Small intestine (tissue), 7 donors: Measurements from ENCODE around the gene SYCE3. TPM values are rescaled to one million over a fixed set of nuclear protein-coding genes. Genes with fewer than 3 reads are reported as not detected.
A peak's percentile ranks its signal among the peaks of the same experiment; 100 is the strongest.

Source experiments
- DNase-seq, 2 donors: peaks; one replicate each; pipeline versions ENCODE4 v3.0.0 to v3.0.0-alpha.2; 2013
- FAIRE-seq: peaks from 2 replicates; lab custom pipeline; 2012; peaks lifted over from hg19 to GRCh38; lab: Jason Lieb, UNC
- H3K27ac ChIP-seq, 3 donors: one replicate each; pipeline ENCODE4 v1.5.1; 2013; ENCODE audit warnings: low read length in 2 of 3, mild to moderate bottlenecking in 2 of 3, control low read depth in 1 of 3, inconsistent platforms in 1 of 3, low read depth in 1 of 3, moderate library complexity in 1 of 3
- H3K27me3 ChIP-seq, 3 donors: one replicate each; pipeline ENCODE4 v1.6.1; 2013; ENCODE audit warnings: low read length in 3 of 3, inconsistent platforms in 1 of 3; ENCODE audit not compliant: control insufficient read depth in 3 of 3, insufficient read depth in 3 of 3
- H3K36me3 ChIP-seq, 3 donors: one replicate each; pipeline ENCODE4 v1.6.1; 2013; ENCODE audit warnings: low read length in 3 of 3, inconsistent platforms in 1 of 3, low read depth in 1 of 3, mild to moderate bottlenecking in 1 of 3, moderate library complexity in 1 of 3; ENCODE audit not compliant: control insufficient read depth in 3 of 3, insufficient read depth in 2 of 3
- H3K4me1 ChIP-seq, 3 donors: one replicate each; pipeline ENCODE4 v1.6.1; 2013; ENCODE audit warnings: low read length in 2 of 3, inconsistent platforms in 1 of 3, low read depth in 1 of 3, mild to moderate bottlenecking in 1 of 3, moderate library complexity in 1 of 3; ENCODE audit not compliant: control insufficient read depth in 3 of 3, insufficient read depth in 2 of 3
- H3K4me3 ChIP-seq, 3 donors: one replicate each; pipeline ENCODE4 v1.5.1; 2013; ENCODE audit warnings: low read length in 3 of 3, control low read depth in 1 of 3, inconsistent platforms in 1 of 3, low read depth in 1 of 3, mild to moderate bottlenecking in 1 of 3, moderate library complexity in 1 of 3
- H3K9me3 ChIP-seq, 2 donors: one replicate each; pipeline ENCODE4 v1.6.1; 2013; ENCODE audit warnings: low read depth in 1 of 2, low read length in 1 of 2; ENCODE audit not compliant: control insufficient read depth in 2 of 2, insufficient read depth in 1 of 2
- WGBS, 3 donors: extraction: QIAGEN DNeasy Blood & Tissue Kit; methylation state at CpG; one replicate each; pipeline ENCODE4 v1.1.7; 2013; 5-methylcytosine and 5-hydroxymethylcytosine counted together
- polyA plus RNA-seq, 4 donors: library from polyadenylated mRNA; stranded (reverse) in 3 of 4; unstranded in 1 of 4; fragments of 200-250 nt in 3 of 4; fragments of 120-200 nt in 1 of 4; gene quantifications; one replicate each; pipeline versions ENCODE4 v1.2.1 to v1.2.3, GENCODE V29; 2013
- donor health status: healthy with polysubstance abuse.
- donor health status: control.
- donor health status: control.
- donor health status: Bipolar disorder and iron deficiency.
- donor health status: healthy.

Gene SYCE3
- polyA plus RNA-seq, 4 donors = 0.33 TPM; not detected in 3

DNA sequence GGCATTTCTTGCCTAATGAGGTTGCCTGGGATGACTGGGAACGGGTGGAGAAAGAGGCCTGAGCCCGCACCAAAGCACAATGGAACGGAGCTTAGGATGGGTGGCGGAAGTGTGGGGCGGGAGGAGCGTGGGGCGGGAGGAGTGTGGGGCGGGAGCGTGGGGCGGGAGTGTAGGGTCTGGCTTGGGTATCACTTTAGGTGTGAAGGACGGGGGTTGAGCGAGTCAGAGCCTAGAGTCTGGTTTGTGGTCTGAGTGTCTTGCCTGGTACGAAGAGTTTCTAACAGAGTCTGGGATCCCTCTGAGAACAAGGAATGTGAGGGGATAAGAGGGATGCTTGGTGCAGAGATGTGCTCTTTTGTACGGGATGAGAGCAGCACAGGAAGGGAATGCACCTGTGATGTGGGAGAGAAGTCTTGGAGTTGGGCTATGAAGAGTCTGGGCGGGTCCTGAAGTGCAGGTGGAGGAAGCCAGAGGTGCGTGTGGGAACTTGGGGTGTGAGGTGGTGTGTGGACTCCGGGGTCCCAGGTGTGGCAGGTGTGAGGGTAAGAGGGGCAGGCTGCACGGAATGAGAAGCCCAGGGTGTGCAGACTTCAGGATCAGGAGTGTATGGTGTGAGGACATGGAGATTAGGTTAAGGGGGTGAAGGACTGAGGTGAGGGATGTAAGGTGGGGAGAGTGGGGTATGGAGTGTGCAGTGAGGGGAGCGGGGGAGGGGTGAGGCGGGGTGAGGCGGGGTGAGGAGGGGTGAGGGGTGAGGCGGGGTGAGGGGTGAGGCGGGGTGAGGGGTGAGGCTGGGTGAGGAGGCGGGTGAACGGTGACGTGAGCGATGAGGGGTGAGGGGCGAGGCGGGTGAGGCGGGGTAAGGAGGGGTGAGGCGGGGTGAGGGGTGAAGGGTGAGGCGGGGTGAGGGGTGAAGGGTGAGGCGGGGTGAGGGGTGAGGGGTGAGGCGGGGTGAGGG lies 1.0 kb downstream of the SYCE3 start:
- H3K27me3 ChIP-seq = peaks cover 0 to 10% (median 0%) of the 10 kb centered on the region in 3 donors
- DNase-seq = no peak
- WGBS, 3 donors = 51 to 66% (median 62%) methylated on average over 22 to 30 of the region's 34 CpGs
- FAIRE-seq = no peak
- H3K36me3 ChIP-seq = no peaks in the 10 kb centered on the region
- H3K4me1 ChIP-seq = peaks cover 0 to 8% (median 6%) of the 10 kb centered on the region in 3 donors
- no peaks in the 10 kb centered on the region for H3K9me3 ChIP-seq
- no peak overlapping the region for H3K27ac ChIP-seq
- H3K4me3 ChIP-seq = no peak overlapping the region

DNA sequence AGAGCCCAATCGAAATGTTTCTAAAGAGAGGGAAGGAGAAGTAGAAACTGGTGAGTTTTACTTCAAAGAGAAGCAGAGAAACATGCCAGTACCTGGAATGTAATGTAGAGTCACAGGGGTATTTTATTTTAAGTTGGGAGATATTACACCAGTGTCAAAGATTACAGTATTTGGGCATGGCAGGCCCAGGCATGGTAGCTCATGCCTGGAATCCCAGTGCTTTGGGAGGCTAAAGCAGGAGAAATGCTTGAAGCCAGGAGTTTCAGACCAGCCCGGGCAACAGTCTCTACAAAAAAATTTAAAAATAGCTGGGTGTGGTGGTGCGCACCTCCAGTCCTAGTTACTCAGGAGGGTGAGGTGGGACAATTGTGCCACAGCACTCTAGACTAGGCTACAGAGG lies 2.7 kb downstream of the SYCE3 start:
- H3K9me3 ChIP-seq = no peaks in the 10 kb centered on the region
- H3K27me3 ChIP-seq = peaks cover 0 to 13% (median 0%) of the 10 kb centered on the region in 3 donors
- peaks cover 0 to 8% (median 6%) of the 10 kb centered on the region in 3 donors for H3K4me1 ChIP-seq
- FAIRE-seq (no peak), DNase-seq (no peak)
- WGBS, 3 donors = 82 to 96% (median 92%) methylated on average over 3 of the region's 3 CpGs
- no peaks in the 10 kb centered on the region for H3K36me3 ChIP-seq
- H3K27ac ChIP-seq = no peak overlapping the region
- H3K4me3 ChIP-seq = no peak overlapping the region

DNA sequence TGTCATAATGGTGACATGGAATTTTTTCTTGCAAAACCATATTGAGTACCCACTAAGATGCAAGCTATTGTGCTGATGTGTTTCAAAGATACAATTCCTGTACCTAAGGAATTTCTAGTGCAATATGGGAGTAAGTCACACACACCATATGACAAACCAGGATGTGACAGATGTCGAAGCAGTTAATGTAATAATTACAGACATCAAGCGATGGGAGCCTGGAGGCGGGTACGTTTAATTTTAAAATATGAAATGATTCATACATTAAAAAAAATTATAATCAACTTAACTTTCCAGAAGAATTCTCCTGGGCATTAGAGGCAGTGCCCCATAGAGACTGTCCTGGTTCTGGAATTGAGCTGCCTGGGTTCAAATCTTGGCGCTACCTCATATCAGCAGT lies 6.0 kb downstream of the SYCE3 start:
- FAIRE-seq (no peak), DNase-seq (no peak)
- H3K4me3 ChIP-seq = no peak overlapping the region
- H3K9me3 ChIP-seq = no peaks in the 10 kb centered on the region
- 84 to 93% (median 93%) methylated on average over 5 of the region's 5 CpGs for WGBS, 3 donors
- peaks cover 0 to 13% (median 0%) of the 10 kb centered on the region in 3 donors for H3K27me3 ChIP-seq
- no peak overlapping the region for H3K27ac ChIP-seq
- no peaks in the 10 kb centered on the region for H3K36me3 ChIP-seq
- H3K4me1 ChIP-seq = no peaks in the 10 kb centered on the region

DNA sequence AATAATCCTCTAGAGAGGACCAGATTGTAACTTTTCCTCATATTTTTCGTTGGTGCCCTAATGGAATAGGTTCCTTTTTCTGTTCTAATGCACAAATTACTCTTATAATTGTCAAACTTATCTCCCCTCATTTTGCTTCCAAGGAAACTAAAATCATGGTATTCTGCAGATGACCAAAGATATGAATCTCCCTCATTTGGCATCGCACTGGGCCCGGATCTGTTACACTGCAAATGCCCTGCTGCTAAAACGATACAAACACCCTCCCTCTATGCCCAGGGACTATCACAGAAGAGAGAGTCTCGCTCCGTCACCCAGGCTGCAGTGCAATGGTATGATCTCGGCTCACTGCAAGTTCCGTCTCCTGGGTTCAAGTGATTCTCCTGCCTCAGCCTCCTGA lies 9.4 kb downstream of the SYCE3 start:
- Histone ChIP-seq H3K4me1 (peaks cover 0 to 4% (median 0%) of the 10 kb centered on the region in 3 donors), H3K9me3 (no peaks in the 10 kb centered on the region), H3K36me3 (no peaks in the 10 kb centered on the region), H3K27me3 (peaks cover 0 to 23% (median 0%) of the 10 kb centered on the region in 3 donors), H3K27ac (no peak overlapping the region), H3K4me3 (no peak overlapping the region)
- WGBS, 3 donors = 77 to 91% (median 84%) methylated on average over 8 of the region's 8 CpGs
- no peak for DNase-seq
- no peak for FAIRE-seq

DNA sequence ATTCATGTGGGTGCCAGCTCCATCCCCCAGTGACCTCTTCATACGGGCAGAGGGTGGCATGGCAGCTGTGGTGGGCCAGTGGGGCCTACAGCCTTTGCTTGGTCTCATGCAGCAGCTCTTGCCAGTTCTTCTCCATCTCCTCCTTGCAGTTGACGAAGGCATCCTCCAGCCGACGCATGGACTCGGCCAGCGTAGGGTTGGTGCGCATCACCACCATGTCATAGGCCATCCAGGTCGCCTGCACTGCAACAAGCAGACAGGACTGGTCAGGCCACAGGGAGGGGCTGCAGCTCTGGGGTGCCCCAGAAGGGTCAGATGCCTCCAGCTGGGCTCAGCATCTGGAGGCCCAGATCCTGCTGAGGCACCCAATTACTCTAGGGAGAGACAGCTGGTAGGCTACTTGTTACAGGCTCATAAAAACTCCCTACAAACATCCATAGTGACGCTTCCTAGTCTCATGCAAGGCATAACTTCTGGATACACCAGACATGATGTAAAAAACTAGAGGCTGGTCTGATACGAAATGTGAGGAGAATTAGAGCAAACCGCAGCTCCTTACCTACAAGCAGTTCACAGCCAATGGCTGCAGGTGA lies 11.5 kb downstream of the SYCE3 start:
- DNase-seq (no peak), FAIRE-seq (no peak)
- Histone ChIP-seq H3K36me3 (no peaks in the 10 kb centered on the region), H3K4me3 (no peak overlapping the region), H3K27ac (no peak overlapping the region), H3K4me1 (peaks cover 0 to 4% (median 0%) of the 10 kb centered on the region in 3 donors), H3K9me3 (no peaks in the 10 kb centered on the region), H3K27me3 (peaks cover 0 to 41% (median 0%) of the 10 kb centered on the region in 3 donors)
- 90 to 95% (median 93%) methylated on average over 11 of the region's 11 CpGs for WGBS, 3 donors

DNA sequence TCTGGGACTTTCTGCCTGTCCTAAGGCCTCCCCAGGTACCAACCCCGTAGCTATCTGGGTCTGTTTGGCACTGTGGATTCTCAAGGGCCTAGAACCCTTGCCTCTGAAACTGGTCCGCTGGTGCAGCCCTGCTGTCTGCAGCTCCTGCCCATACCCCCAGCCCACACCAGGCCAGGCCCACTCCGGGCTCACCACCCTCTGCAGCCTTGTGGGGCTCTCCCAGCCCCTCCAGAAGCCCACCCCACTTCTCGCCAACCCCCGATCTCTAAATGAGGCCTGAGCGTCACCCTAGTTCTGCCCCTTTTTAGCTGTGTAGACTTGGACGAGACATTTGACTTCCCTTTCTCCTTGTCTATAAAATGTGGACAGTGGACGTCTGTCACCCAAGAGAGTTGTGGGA lies 12.3 kb downstream of the SYCE3 start:
- Histone ChIP-seq H3K9me3 (no peaks in the 10 kb centered on the region), H3K36me3 (no peaks in the 10 kb centered on the region), H3K4me1 (peaks cover 0 to 4% (median 0%) of the 10 kb centered on the region in 3 donors), H3K4me3 (no peak overlapping the region), H3K27ac (no peak overlapping the region), H3K27me3 (peaks cover 0 to 48% (median 0%) of the 10 kb centered on the region in 3 donors)
- WGBS, 3 donors = 91 to 94% (median 94%) methylated on average over 8 of the region's 8 CpGs
- no peak for FAIRE-seq
- DNase-seq = no peak

DNA sequence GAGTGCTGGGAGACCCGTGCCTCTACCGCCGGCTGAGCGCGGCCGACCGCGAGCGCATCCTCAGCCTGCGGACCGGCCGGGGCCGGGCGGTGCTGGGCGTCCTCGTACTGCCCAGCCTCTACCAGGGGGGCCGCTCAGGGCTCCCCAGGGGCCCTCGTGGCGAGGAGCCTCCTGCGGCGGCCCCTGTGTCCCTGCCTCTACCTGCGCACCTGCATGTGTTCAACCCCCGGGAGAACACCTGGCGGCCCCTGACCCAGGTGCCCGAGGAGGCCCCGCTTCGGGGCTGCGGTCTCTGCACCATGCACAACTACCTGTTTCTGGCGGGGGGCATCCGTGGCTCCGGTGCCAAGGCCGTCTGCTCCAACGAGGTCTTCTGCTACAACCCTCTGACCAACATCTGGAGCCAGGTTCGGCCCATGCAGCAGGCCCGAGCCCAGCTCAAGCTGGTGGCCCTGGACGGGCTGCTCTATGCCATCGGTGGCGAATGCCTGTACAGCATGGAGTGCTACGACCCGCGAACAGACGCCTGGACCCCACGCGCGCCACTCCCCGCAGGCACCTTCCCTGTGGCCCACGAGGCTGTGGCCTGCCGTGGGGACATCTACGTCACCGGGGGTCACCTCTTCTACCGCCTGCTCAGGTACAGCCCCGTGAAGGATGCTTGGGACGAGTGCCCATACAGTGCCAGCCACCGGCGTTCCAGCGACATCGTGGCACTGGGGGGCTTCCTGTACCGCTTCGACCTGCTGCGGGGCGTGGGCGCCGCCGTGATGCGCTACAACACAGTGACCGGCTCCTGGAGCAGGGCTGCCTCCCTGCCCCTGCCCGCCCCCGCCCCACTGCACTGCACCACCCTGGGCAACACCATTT lies 13.6 kb downstream of the SYCE3 start:
- no peak for FAIRE-seq
- Histone ChIP-seq H3K36me3 (no peaks in the 10 kb centered on the region), H3K9me3 (no peaks in the 10 kb centered on the region), H3K4me1 (peaks cover 0 to 10% (median 0%) of the 10 kb centered on the region in 3 donors), H3K4me3 (peak overlapping the region in 2 of 3 donors; percentile 35 to 40), H3K27me3 (peaks cover 0 to 59% (median 0%) of the 10 kb centered on the region in 3 donors), H3K27ac (peak overlapping the region in 2 of 3 donors; percentile 36 to 61)
- WGBS, 3 donors = 56 to 72% (median 60%) methylated on average over 41 to 68 of the region's 68 CpGs
- DNase-seq = no peak
